ENCODE data around the gene SHANK3. TPM values are rescaled to one million over a fixed set of nuclear protein-coding genes. Genes with fewer than 3 reads are reported as not detected.

SHANK3 gene
- total RNA-seq, 1 donor from 2014 or later, result 223 TPM

- H3K27ac Mint-ChIP-seq (ENCODE audit: unreplicated experiment), result no peak overlapping the region
- peaks cover 6% of the 10 kb centered on the region for H3K27me3 Mint-ChIP-seq (ENCODE audit: unreplicated experiment)
- peaks cover 8% of the 10 kb centered on the region for H3K4me1 Mint-ChIP-seq (ENCODE audit: unreplicated experiment)
- no peak overlapping the region for H3K4me3 Mint-ChIP-seq (ENCODE audit: unreplicated experiment)
- no peak for TF ChIP-seq CTCF (IDR thresholded peaks at IDR 0.05; ENCODE audit: unreplicated experiment)
- no peaks in the 10 kb centered on the region for H3K36me3 Mint-ChIP-seq (ENCODE audit: low read depth, unreplicated experiment)
- no peaks in the 10 kb centered on the region for H3K9me3 Mint-ChIP-seq (ENCODE audit: unreplicated experiment)
- no peak for DNase-seq (ENCODE audit: low spot score)
Observed at GRCh38 chr22:50665738-50666137, 6.9 kb upstream of the SHANK3 start.

GRCh38 chr22:50670513-50670912 is 2.1 kb upstream of the SHANK3 start:
- Mint-ChIP-seq H3K4me3 (ENCODE audit: unreplicated experiment) (peak overlapping the region; percentile 80), H3K9me3 (ENCODE audit: unreplicated experiment) (no peaks in the 10 kb centered on the region), H3K27ac (ENCODE audit: unreplicated experiment) (peak overlapping the region; percentile 95), H3K36me3 (ENCODE audit: low read depth, unreplicated experiment) (peaks cover 10% of the 10 kb centered on the region), H3K27me3 (ENCODE audit: unreplicated experiment) (peaks cover 20% of the 10 kb centered on the region), H3K4me1 (ENCODE audit: unreplicated experiment) (peaks cover 37% of the 10 kb centered on the region)
- TF ChIP-seq CTCF (IDR thresholded peaks at IDR 0.05; ENCODE audit: unreplicated experiment), result no peak
- DNase-seq (ENCODE audit: low spot score), result no peak

GRCh38 chr22:50670914-50671538 is 1.6 kb upstream of the SHANK3 start:
- peaks cover 15% of the 10 kb centered on the region for H3K36me3 Mint-ChIP-seq (ENCODE audit: low read depth, unreplicated experiment)
- H3K4me3 Mint-ChIP-seq (ENCODE audit: unreplicated experiment), result peak overlapping the region; percentile 80
- H3K9me3 Mint-ChIP-seq (ENCODE audit: unreplicated experiment), result no peaks in the 10 kb centered on the region
- peaks cover 42% of the 10 kb centered on the region for H3K4me1 Mint-ChIP-seq (ENCODE audit: unreplicated experiment)
- H3K27ac Mint-ChIP-seq (ENCODE audit: unreplicated experiment), result peak overlapping the region; percentile 95
- no peak for DNase-seq (ENCODE audit: low spot score)
- TF ChIP-seq CTCF (IDR thresholded peaks at IDR 0.05; ENCODE audit: unreplicated experiment), result no peak
- peaks cover 25% of the 10 kb centered on the region for H3K27me3 Mint-ChIP-seq (ENCODE audit: unreplicated experiment)

DNA sequence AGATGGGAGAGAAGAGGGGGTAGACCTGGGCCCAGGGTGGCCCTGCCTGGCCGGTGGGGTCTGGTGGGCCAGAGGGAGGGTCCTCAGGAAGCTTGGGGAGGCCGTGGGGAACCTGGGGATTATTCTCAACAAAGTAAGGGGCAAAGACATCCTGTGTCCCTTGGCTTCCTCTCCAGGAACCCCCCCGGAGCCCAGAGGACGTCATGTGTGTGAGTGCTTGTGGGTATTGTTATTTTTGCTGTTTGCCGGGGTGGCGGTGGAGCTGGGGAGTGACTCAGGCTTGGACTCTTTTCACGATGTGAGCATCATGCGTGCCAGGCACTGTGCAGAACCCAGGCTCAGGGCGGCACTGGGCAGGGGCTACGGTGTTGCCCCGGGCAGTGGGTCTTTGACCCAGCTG is 982 bp upstream of the SHANK3 start:
- no peak for TF ChIP-seq CTCF (IDR thresholded peaks at IDR 0.05; ENCODE audit: unreplicated experiment)
- H3K27ac Mint-ChIP-seq (ENCODE audit: unreplicated experiment), result peak overlapping the region; percentile 95
- peaks cover 46% of the 10 kb centered on the region for H3K4me1 Mint-ChIP-seq (ENCODE audit: unreplicated experiment)
- H3K9me3 Mint-ChIP-seq (ENCODE audit: unreplicated experiment), result no peaks in the 10 kb centered on the region
- peak overlapping the region; percentile 100 for H3K4me3 Mint-ChIP-seq (ENCODE audit: unreplicated experiment)
- H3K36me3 Mint-ChIP-seq (ENCODE audit: low read depth, unreplicated experiment), result peaks cover 20% of the 10 kb centered on the region
- no peak for DNase-seq (ENCODE audit: low spot score)
- peaks cover 29% of the 10 kb centered on the region for H3K27me3 Mint-ChIP-seq (ENCODE audit: unreplicated experiment)

GRCh38 chr22:50672041-50672440 is 582 bp upstream of the SHANK3 start:
- DNase-seq (ENCODE audit: low spot score), result no peak
- peak overlapping the region; percentile 100 for H3K4me3 Mint-ChIP-seq (ENCODE audit: unreplicated experiment)
- no peak for TF ChIP-seq CTCF (IDR thresholded peaks at IDR 0.05; ENCODE audit: unreplicated experiment)

More at GRCh38 chr22:50672041-50672440, 582 bp upstream of the SHANK3 start:
- Mint-ChIP-seq H3K9me3 (ENCODE audit: unreplicated experiment) (no peaks in the 10 kb centered on the region), H3K4me1 (ENCODE audit: unreplicated experiment) (peaks cover 50% of the 10 kb centered on the region), H3K36me3 (ENCODE audit: low read depth, unreplicated experiment) (peaks cover 24% of the 10 kb centered on the region), H3K27ac (ENCODE audit: unreplicated experiment) (peak overlapping the region; percentile 95), H3K27me3 (ENCODE audit: unreplicated experiment) (peaks cover 32% of the 10 kb centered on the region)
